DOHH2 (cell line): ENCODE data around the gene AURKA.

Experiments used
- CTCF ChIP-seq: fragments of 200-600 bp; sonication (generic); IDR thresholded peaks from one replicate; pipeline ENCODE4 v1.5.1; 2014; ENCODE audit warnings: antibody characterized with exemption, mild to moderate bottlenecking, low read depth, low read length; ENCODE audit not compliant: poor library complexity, severe bottlenecking
- EZH2phosphoT487 ChIP-seq: fragments of 200-600 bp; sonication (generic); IDR thresholded peaks from 2 replicates; pipeline ENCODE4 v1.6.1; 2017; ENCODE audit warnings: borderline replicate concordance, mild to moderate bottlenecking, antibody characterized with exemption, low read length, moderate library complexity, mixed read lengths

GRCh38 chr20:56417402-56417801 is 25.4 kb upstream of the AURKA start:
- TF ChIP-seq CTCF (no peak), EZH2phosphoT487 (no peak)
